ENCODE measurements around the gene KRT35. TPM values are rescaled to one million over a fixed set of nuclear protein-coding genes. Genes with fewer than 3 reads are reported as not detected.

The KRT35 gene
- total RNA-seq, 1 experiment from 2014 or later = not detected

DNA sequence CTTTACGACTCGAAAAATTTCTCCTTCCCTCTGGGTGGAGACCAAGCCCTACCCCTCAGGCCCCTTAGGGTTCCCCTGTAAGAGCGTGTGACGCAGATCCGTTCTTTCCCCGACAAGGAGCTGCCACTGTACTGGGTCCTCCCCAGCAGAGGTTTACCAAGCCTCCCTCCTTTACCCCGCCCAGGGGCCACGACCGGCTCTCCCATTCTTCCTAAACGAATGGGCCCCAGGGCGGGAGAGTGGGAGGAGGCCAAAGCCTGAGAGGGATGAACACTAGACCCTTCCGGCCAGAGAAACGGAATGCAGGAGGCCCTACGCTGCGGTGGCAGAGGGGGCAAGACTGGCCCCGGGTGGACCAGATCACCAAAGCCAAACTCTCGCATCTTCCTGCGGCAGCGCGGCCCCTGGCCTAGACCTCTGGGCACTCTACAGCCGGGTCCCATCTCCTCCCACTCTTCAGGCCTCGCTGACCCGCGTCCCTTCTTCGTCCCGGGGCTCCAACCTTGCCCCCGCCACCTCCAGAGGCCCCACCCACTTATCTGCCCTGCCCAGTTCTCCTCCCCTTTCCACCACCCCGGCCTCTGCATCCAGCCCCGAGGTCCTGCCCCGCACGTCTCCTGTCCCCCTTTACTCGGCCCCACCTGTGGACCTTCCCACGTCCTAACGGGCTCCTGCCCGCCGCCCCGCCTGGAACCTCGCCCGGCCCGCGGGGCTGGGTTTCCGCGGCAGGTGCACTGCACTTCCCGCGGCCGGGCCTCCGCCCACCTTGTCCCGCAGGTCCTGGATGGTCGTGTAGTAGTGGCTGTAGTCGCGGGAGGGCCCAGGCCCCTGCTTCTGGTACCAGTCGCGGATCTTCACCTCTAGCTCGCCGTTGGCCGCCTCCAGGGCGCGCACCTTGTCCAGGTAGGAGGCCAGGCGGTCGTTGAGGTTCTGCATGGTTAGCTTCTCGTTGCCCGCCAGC lies 46.4 kb upstream of the KRT35 start:
- Mint-ChIP-seq H3K9me3 (ENCODE audit: low read depth, unreplicated experiment) (no peaks in the 10 kb centered on the region), H3K4me1 (ENCODE audit: low read depth, unreplicated experiment) (peaks cover 71% of the 10 kb centered on the region), H3K27me3 (ENCODE audit: unreplicated experiment) (no peaks in the 10 kb centered on the region), H3K36me3 (ENCODE audit: insufficient read depth, unreplicated experiment) (peaks cover 88% of the 10 kb centered on the region), H3K4me3 (ENCODE audit: low read depth, unreplicated experiment) (peak overlapping the region; percentile 95), H3K27ac (ENCODE audit: unreplicated experiment) (peak overlapping the region; percentile 99)
- BruUV-seq (replicated peaks) = TSS peak; percentile 27
- DNase-seq = peak; percentile 80
- intact Hi-C loops (cut with micrococcal nuclease; ENCODE audit: unreplicated experiment) = loop anchor here (10.0 kb wide), 1 partner anchor 593 kb away; the partner anchor contains the start of gene KRT23
- CTCF ChIA-PET = interaction anchor here (0.7 to 19.2 kb wide), 11 partner anchors 14 to 479 kb away, joined by 3 to 471 read pairs (median 4); partner anchors contain the start of gene KRT17
- TF ChIP-seq, protein P1, sequence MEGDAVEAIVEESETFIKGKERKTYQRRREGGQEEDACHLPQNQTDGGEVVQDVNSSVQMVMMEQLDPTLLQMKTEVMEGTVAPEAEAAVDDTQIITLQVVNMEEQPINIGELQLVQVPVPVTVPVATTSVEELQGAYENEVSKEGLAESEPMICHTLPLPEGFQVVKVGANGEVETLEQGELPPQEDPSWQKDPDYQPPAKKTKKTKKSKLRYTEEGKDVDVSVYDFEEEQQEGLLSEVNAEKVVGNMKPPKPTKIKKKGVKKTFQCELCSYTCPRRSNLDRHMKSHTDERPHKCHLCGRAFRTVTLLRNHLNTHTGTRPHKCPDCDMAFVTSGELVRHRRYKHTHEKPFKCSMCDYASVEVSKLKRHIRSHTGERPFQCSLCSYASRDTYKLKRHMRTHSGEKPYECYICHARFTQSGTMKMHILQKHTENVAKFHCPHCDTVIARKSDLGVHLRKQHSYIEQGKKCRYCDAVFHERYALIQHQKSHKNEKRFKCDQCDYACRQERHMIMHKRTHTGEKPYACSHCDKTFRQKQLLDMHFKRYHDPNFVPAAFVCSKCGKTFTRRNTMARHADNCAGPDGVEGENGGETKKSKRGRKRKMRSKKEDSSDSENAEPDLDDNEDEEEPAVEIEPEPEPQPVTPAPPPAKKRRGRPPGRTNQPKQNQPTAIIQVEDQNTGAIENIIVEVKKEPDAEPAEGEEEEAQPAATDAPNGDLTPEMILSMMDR (IDR thresholded peaks at IDR 0.05; ENCODE audit: unreplicated experiment) = no peak

DNA sequence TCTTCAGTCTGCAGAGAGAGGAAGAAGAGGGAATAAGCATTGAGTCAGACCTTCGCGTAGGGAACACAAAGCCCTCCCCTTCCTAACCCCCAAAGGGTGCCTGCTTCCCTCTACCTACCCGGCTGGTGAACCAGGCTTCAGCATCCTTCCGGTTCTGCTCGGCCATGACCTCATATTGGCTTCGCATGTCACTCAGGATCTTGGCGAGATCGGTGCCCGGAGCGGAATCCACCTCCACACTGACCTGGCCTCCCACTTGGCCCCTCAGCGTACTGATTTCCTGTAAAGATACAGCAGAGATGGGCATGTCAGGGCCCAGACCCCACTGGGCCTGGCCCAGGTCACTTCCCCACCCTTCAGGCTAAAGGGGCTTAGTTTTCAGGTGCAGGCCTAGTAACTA lies 43.3 kb upstream of the KRT35 start:
- CTCF ChIA-PET = interaction anchor here (0.8 to 19.2 kb wide), 4 partner anchors 23 to 904 kb away, joined by 3 to 471 read pairs (median 3); no protein-coding TSS in a partner anchor
- H3K4me1 Mint-ChIP-seq (ENCODE audit: low read depth, unreplicated experiment) = peaks cover 73% of the 10 kb centered on the region
- TF ChIP-seq, protein P1 (IDR thresholded peaks at IDR 0.05; ENCODE audit: unreplicated experiment) = no peak
- peak overlapping the region; percentile 95 for H3K4me3 Mint-ChIP-seq (ENCODE audit: low read depth, unreplicated experiment)
- no peaks in the 10 kb centered on the region for H3K27me3 Mint-ChIP-seq (ENCODE audit: unreplicated experiment)
- peak overlapping the region; percentile 99 for H3K27ac Mint-ChIP-seq (ENCODE audit: unreplicated experiment)
- BruUV-seq (replicated peaks) = no TSS peak
- DNase-seq = peak; percentile 63
- no peaks in the 10 kb centered on the region for H3K9me3 Mint-ChIP-seq (ENCODE audit: low read depth, unreplicated experiment)
- H3K36me3 Mint-ChIP-seq (ENCODE audit: insufficient read depth, unreplicated experiment) = peaks cover 100% of the 10 kb centered on the region
- intact Hi-C loops (cut with micrococcal nuclease; ENCODE audit: unreplicated experiment) = loop anchor here (5.0 to 10.0 kb wide), 2 partner anchors 589 to 667 kb away; partner anchors contain the start of gene KRT23

DNA sequence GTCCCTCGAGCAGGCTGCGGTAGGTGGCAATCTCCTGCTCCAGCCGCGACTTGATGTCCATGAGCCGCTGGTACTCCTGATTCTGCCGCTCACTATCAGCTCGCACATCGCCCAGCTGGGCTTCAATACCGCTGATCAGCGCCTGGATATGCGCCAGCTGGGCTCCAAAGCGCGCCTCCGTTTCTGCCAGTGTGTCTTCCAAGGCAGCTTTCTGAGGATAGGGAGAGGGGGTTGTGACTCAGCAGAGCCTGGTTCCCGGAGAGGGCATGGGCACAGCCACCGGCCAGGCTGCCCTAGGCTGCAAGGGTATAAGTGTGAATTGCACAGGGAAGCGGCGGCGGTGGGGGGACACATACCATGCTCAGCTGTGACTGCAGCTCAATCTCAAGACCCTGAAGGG lies 42.8 kb upstream of the KRT35 start:
- intact Hi-C loops (cut with micrococcal nuclease; ENCODE audit: unreplicated experiment) = loop anchor here (5.0 to 10.0 kb wide), 2 partner anchors 589 to 666 kb away; partner anchors contain the start of gene KRT23
- CTCF ChIA-PET = interaction anchor here (0.8 to 19.2 kb wide), 3 partner anchors 23 to 139 kb away, joined by 3 to 471 read pairs (median 3); no protein-coding TSS in a partner anchor
- H3K27ac Mint-ChIP-seq (ENCODE audit: unreplicated experiment) = peak overlapping the region; percentile 99
- H3K4me1 Mint-ChIP-seq (ENCODE audit: low read depth, unreplicated experiment) = peaks cover 73% of the 10 kb centered on the region
- H3K4me3 Mint-ChIP-seq (ENCODE audit: low read depth, unreplicated experiment) = peak overlapping the region; percentile 95
- H3K36me3 Mint-ChIP-seq (ENCODE audit: insufficient read depth, unreplicated experiment) = peaks cover 100% of the 10 kb centered on the region
- H3K27me3 Mint-ChIP-seq (ENCODE audit: unreplicated experiment) = no peaks in the 10 kb centered on the region
- no TSS peak for BruUV-seq (replicated peaks)
- TF ChIP-seq, protein P1 (IDR thresholded peaks at IDR 0.05; ENCODE audit: unreplicated experiment) = no peak
- H3K9me3 Mint-ChIP-seq (ENCODE audit: low read depth, unreplicated experiment) = no peaks in the 10 kb centered on the region
- peak; percentile 70 for DNase-seq

DNA sequence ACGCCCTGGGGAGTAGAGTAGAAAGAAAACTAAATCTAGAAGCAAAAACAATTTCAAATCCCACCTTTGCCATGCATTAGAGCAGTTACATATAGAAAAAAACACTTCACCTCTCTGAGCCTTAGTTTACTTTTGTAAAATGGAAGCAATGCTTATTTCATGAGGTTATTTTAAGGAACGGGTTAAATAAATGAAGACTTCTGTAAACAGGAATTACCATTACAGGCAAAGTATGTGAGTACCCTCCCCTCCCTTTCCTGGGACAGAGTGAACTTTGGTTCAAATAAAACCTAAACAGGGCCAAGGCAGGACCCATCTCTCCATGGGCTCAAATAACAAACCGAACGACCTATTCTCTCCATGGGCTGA lies 42.3 kb upstream of the KRT35 start:
- TF ChIP-seq, protein P1 (IDR thresholded peaks at IDR 0.05; ENCODE audit: unreplicated experiment) = no peak
- H3K9me3 Mint-ChIP-seq (ENCODE audit: low read depth, unreplicated experiment) = no peaks in the 10 kb centered on the region
- peak overlapping the region; percentile 99 for H3K27ac Mint-ChIP-seq (ENCODE audit: unreplicated experiment)
- CTCF ChIA-PET = interaction anchor here (0.8 to 19.2 kb wide), 2 partner anchors 24 to 140 kb away, joined by 3 to 471 read pairs; no protein-coding TSS in a partner anchor
- H3K4me3 Mint-ChIP-seq (ENCODE audit: low read depth, unreplicated experiment) = peak overlapping the region; percentile 95
- peaks cover 100% of the 10 kb centered on the region for H3K36me3 Mint-ChIP-seq (ENCODE audit: insufficient read depth, unreplicated experiment)
- intact Hi-C loops (cut with micrococcal nuclease; ENCODE audit: unreplicated experiment) = loop anchor here (5.0 to 10.0 kb wide), 2 partner anchors 588 to 666 kb away; partner anchors contain the start of gene KRT23
- no TSS peak for BruUV-seq (replicated peaks)
- no peaks in the 10 kb centered on the region for H3K27me3 Mint-ChIP-seq (ENCODE audit: unreplicated experiment)
- peaks cover 73% of the 10 kb centered on the region for H3K4me1 Mint-ChIP-seq (ENCODE audit: low read depth, unreplicated experiment)
- no peak for DNase-seq

Data from Calu3 (cell line).